ENCODE measurements around the gene PTPMT1.

- TF ChIP-seq CTCF (IDR thresholded peaks at IDR 0.05) (no peak), POLR2A (IDR thresholded peaks at IDR 0.05) (no peak)
Measured at GRCh38 chr11:47593492-47593933, 28.1 kb downstream of the PTPMT1 start.

Data from ovary (tissue), 3 donors.